HS-5 (cell line): ENCODE measurements around the gene CPLX1.

Experiments used
- DNase-seq: peaks from one replicate; pipeline ENCODE4 v3.0.0-alpha.2; 2012; ENCODE audit warnings: low read depth

The CPLX1 gene

GRCh38 chr4:832536-832935 is 6.6 kb upstream of the CPLX1 start:
- DNase-seq: no peak

DNA sequence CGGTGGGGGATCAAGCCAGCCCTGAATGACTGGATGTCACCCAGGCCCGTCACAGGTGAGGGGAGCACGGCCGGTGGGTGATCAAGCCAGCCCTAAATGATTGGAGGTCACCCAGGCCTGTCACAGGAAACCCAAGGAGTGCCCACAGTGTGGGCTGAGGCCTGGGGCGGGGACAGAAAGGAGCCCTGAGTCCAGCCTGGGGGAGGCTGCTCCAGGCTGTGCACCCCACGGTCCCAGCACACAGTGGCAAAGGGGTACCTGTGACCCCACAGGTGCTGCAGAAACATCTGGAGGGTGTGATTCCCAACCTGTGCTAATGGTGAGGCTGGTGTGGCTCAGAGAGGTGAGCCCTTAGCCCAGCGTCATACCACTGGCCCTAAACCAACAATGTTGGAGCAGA is 6.2 kb upstream of the CPLX1 start:
- no peak for DNase-seq

DNA sequence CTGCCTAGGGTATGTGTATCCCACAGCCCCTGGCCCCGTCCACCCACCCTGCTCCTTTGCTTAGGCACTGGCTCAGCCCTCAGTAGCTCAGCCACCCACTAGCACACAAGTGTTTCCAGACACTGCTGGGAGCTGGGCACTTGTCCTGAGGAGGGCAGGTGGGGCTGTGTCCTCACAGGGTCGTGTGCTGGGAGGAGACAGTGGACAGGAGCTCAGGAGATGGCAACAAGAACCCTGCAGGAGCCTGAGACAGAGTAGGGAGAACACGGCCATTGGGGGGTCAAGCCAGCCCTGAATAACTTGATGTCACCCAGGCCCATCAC is 5.5 kb upstream of the CPLX1 start:
- no peak for DNase-seq

GRCh38 chr4:830601-831482 is 4.9 kb upstream of the CPLX1 start:
- DNase-seq: no peak

DNA sequence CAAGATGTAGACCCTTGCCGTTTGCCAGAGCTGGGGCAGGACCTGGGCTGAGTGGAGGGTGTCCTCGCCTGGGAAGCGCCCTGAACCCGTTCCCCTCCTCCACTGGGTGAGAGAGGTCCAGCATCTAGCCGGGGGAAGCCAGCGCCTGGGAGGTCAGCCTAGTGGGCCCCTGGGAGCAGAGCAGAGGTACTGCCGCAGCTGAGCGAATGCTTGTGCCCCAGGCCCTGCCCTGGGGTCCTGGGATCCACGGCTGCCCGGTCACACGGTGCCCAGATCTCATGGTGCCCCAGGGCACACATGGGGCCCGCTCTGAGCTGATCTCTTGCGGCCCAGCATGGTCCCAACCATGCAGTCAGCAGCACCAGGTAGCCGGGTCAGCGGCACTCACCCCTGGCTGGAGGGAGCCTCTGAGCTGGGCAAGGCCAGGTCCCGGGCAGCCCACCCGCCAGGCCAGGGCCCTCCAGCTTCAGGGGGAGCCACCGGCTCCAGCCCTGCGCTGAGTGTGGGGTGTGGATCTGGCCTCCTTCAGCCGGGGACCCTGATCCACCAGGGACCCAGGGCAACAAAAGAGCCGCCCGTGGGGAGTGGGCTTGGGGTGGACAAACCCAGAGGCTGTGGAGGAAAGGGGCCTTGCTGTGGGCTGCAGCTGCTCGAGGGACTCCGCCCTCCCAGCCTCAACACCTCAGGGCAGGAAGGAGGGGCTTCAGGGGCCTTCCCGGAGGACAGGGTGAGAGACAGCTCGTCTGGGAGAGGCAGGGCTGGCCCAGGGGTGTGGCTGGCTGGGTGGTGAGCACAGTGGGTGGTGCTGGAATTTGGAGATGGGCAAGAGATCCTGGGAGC is 4.1 kb upstream of the CPLX1 start:
- DNase-seq: no peak

DNA sequence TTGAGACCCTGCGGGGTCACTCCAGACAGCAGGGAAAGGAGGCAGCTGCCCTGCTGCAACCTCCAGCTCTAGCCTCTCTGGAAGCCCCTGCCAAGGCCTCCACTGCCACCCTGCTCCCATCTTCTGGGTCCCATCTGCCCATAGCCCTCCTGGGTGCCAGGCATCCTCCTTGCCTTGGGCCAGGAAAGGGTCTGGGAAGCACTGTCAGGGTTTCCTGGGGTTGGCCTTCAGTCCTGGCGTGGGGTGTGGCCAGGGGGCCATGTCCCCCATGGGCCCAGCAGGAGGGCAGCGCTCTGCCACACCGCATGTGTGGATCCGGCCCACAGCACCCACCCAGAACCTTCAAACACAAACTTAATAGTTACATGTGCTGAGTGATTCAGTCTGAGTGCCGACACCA is 3.4 kb upstream of the CPLX1 start:
- DNase-seq: no peak

GRCh38 chr4:828641-829271 is 2.8 kb upstream of the CPLX1 start:
- DNase-seq: no peak

DNA sequence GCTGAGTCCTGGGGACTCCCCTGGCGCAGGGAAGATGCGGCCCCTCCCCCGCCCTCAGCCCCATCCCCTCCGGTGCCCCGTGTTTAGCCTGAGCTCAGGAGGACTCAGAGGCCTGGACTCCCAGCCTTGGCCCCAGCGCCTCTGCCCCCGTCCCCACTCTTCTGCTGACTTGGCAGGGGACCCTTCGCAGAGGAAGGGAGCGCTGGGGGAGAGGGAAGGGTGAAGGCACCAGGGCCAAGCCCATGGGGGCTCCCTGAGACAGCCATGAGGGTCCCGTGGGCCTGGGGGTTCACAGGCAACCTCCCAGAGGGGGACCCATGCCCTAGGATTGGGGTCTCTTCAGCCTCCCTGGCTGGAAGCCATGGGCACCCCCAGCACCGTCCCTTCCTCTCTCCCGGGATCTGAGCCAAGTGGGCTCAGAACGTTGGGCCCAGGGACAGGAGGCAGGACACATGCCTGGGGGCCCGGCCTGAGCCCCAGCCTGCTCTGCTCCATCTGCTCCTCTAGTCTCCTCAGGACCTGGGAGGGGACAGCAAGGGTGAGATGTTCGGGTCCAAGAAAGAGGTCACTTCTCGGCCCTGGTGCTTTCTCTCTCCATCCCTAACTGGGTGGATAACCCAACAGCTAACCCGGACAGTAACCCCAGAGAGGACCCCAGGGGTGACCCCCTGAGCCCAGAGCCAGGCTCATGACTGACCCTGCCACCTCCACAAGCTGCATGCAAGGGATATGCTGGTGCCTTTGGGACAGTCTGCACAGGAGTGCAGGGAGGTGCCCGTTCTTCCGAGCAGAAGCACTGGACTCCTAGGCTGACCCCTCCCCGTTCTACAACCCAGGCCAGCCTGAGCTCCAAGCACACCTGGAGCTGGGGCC is 1.5 kb upstream of the CPLX1 start:
- DNase-seq: no peak

DNA sequence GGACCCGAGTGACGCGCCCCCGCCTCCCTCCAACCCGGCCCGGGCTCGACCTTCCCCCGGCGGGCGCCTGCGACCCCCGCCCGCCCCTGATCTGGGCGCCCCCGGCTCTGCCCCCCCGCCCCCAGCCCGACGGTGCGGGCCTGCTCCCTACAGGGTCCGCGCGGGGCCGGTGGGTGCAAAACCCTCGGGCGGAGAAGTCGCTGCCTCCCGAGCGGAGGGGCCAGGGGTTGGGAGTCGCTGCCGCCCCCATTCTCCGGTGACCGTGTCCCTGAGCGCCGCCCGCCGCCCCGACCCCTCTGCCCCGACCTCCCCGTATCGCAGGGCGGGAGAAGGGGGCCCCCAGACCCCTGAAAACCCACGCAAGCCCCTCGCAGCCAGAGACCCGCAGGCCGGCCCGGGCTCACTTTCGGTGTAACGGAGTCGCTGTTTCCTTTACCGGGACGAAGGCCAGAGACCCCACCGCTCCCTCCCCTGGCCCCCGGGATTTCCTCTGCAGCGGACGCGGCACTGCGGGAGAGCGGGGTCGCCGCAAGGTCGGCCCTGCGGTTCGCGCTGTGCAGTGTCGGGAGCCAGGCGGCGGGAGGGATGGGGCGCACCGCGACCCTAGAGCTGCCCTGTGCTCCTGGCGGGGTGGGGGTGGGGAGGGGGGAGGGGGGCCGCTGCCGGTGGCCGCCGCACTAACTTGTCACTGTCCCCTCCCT is 729 bp upstream of the CPLX1 start:
- DNase-seq: no peak

DNA sequence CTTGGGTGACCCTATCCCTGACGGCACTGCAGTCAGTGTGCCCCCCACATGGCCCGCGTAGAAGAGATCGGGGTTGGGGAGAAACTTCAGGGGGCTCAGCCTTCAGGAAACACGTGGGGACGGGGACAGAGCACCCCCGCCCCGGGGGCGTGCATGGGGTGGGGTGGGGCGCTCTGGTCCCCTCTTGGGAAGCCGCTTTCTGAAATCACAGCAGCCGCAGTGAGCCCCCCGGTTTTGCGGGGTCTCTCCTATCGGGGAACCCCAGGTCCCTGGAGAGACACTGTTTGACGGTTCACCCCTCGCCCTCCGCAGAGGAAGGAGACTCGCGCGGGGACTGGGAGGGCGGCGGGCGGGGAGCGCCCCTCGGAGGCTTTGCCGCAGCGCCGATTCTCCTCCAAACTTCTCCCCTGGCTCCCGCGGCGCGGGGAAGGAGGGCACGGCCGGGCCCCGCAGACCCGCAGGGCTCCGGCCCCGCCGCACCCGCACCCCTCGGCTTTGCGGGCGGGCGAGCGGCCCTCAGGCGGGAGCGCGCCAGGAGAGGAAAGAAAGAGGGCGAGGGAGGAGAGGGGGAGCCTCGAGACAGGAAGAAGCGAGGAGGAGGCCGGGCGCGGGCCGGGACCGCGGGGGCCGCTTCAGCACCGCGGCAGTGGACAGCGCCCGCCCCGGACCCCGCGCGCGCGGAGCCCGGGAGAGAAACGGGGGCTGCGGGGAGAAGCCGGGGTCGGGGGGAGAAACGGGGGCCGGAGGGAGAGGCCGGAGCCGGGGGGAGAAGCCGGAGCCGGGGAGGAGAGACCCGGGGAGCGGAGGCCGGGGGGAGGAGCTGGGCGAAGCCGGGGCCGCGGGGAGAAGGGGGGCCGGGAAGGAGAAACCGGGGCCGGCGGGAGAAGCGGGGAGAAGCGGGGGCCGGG is 612 bp downstream of the CPLX1 start:
- no peak for DNase-seq

DNA sequence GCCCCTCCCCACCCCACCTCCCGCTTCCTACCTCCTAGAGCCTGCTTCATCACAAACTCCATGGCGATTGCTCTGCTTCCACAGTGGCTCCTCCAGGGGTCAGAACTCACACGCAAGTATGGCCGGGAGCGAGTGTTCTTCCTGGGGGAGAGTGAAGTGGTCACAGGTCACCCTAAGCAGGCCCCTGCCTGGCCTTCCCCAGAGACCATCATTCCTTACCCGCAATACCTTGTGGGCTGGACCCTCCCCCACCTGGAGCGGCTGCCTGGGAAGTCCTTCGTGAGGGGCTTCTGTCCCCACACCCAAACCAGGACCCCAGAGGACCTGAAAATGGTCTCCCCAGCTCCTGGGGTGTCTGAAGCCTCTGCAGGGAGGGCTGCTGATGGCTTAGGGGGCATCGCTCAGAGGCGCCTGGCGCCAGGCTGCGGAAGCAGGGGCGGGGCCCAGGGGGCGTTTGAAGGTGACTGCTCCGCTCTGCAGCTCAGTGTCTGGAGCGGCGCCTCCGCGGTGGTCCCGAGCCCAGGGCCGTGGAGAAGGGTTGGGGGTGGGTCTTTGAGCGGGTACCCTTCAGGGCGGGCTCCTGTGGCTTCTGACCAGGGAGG is 1.4 kb downstream of the CPLX1 start:
- DNase-seq: no peak

DNA sequence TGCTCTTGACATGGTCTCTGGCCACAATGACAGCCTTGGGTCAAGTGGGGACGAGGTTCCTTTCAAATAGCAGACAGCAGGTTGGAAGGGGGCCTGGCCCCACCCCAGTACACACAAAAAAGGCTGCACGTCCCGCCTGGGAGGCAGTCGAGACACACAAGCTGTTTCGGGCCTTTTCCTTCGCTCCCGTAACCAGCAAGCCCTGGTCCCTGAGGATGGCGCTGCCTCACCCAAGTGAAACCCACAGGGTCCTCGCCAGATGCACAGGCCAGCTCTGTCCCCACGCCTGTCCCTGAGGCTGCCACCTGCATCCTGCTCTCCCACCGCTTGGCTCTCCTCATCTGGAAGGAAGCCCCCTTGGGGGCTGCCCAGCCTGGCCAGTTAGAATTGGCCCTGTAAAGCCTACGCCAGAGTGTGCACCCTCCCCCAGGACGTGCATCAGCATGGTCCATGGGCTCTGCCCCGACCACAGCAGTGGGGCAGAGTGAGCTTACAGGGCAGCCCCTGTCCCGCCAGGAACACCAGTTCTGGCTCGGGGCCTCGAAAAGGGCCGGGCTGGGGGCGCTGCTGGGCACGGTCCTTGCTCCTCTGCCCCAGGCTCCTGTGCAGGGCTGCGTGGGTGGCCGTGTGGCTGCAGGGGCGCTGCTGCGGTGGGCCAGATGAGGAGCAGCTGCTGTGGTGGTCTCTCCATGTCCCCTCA is 2.0 kb downstream of the CPLX1 start:
- DNase-seq: no peak

GRCh38 chr4:823176-823760 is 2.7 kb downstream of the CPLX1 start:
- no peak for DNase-seq

DNA sequence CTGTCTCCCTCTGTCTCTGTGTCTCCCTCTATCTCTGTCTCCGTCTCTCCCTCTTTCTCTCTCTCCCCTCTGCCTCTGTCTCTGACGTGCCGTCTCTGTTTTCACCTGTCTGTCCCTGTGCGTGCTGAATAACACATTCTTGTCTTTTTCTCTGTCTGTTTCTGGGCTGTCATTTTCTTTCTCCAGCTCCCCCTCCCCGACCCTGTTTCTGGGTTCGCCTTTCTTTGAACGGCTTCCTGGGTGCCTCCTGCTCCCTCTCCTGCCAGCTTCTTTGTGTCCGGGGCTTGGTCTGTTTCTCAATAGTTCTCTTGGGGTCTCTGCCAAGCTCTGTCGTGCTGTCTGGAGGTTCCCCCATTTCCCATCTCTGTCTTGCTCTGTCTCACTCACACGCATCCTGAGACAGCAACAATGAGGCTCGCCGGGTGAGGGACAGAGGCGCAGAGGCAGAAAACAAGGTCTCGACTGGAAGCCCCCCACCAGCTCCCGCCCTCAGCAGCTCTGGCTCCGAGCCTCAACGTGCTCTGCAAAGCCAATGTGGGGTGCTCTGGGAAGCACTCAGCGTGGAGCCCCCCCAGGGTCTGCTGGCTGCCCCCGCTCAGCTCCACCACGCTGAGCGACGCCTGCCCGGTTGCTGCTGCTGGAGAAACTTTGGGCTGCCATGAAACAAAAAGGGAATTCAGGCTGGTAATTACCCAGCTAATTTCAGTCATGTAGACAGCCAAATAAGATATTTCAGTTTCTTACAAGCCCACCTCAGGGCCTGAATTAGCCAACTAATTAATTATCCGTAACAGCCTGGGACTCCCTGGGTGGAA is 3.4 kb downstream of the CPLX1 start:
- no peak for DNase-seq

GRCh38 chr4:821631-822030 is 4.3 kb downstream of the CPLX1 start:
- no peak for DNase-seq

- no peak for DNase-seq
Measured at GRCh38 chr4:821181-821591, 4.7 kb downstream of the CPLX1 start.

GRCh38 chr4:820230-821172 is 5.4 kb downstream of the CPLX1 start:
- no peak for DNase-seq
